HG02938 (cell line): ENCODE measurements around the gene VLDLR.

Source experiments
- ATAC-seq: cut with Tn5 transposase; IDR thresholded peaks from one replicate; pipeline ENCODE4 v1.9.1; 2021; ENCODE audit warnings: mild to moderate bottlenecking, moderate library complexity; ENCODE audit not compliant: unreplicated experiment

The VLDLR gene

GRCh38 chr9:2621722-2622460, at the start of gene VLDLR:
Gene VLDLR, plus strand, starts transcription at chr9:2621787. Its CDS starts 403 bp downstream, at chr9:2622190.
- peak; percentile 24 for ATAC-seq

GRCh38 chr9:2574203-2574602, 47.4 kb upstream of the VLDLR start:
- no peak for ATAC-seq

GRCh38 chr9:2576631-2577030, 45.0 kb upstream of the VLDLR start:
- ATAC-seq = no peak

GRCh38 chr9:2583308-2584013, 38.1 kb upstream of the VLDLR start:
- no peak for ATAC-seq

DNA sequence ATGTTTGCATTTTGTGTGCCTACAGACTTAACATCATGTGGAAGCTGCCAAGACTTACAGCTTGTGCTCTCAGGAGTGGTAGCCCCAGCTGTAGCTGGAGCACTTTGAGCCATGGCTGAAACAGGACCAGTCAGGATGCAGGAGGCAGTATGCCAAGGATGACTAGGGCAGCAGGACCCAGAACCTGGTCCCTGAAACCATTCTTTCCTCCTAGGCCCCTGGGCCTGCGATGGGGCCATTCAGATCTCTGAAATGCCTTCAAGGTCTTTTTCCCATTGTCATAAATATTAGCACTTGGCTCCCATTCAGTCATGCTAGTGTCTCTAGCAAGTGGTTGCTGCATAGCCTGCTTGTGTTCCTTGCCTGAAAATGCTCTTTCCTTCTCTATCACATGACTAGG, 29.6 kb upstream of the VLDLR start:
- no peak for ATAC-seq

DNA sequence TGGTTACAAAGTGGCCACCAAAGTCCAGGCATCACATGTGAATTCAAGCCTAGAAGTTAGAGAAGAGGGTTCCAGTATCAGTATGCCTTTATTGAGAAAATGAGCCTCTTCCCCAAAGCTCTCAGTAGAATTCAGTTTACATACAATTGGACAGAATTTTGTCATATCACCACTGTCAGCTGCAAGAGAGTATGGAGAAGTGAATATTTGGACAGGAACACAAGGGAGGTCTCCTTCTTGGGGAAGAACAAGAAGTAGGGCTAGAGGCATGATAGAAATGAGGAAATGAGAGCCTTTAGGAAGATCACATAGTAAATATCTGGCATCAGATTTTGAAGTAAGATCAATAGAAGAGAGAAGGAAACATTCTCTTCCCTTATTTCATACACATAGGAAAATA, 27.8 kb upstream of the VLDLR start:
- ATAC-seq = no peak

GRCh38 chr9:2595973-2596372, 25.6 kb upstream of the VLDLR start:
- no peak for ATAC-seq

- no peak for ATAC-seq
Measured at GRCh38 chr9:2597483-2597882, 24.1 kb upstream of the VLDLR start.

DNA sequence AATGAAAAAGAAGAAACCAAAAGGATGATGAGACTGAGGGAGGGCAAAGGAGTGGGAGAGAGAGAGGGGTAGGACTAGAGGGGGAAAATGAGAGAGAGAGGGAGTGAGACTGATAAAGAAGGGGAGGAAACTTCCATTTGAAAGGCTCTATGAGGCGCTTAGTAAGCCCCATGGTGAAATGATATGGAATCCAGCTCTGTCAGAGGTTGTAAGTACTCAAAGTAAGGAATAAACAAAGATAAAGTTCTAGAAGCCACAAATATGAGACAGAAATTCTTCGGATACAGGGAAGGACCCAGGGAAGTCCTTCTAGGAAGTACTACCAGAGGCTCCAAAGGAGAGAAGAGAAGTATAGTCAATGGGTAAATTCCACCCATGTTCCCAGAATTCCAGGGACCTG, 21.7 kb upstream of the VLDLR start:
- ATAC-seq = no peak

DNA sequence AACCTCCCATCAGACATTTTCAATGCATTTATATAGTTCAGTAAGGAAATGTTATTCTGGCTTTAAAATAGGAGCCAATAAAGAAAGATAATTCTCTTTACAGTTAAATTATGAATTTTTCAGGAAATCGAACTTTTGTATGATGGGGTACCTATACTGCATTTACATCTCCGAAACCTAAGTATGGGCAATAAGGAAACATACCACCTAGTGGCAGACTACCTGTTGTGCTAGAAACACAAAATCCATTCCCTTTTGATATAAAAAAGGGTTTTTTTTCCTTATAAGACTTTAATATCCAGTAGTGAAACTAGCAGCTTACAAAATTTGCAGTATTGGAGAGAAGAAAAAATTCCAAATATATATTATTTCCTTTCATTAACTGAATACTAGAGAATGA, 21.3 kb upstream of the VLDLR start:
- no peak for ATAC-seq

DNA sequence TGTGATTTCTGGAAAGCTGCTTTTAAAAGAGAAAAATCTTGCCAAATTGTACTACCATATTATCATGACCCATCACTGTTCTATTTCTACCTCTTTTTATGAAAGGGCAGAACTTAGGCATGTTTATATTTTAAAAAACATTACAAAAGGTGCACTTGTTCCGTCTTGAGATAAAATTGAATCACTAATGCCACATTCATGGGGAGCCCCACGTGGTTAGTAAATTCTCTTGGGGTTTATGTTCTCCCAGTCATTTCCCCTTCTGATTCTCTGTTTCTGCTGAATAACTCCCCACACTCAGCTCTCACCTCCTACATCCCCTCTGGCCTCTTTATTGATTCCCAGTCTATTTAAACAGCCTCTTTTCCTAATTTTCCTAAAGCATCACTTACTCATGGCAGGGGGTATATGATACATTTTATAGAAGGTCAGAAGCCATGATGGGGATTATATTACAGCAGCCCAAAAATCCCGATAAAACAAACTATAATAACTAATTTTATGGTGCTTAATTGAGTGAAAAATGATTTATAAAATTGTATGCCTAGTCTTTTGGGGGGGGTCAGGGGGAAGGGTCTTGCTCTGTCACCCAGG, 19.7 kb upstream of the VLDLR start:
- no peak for ATAC-seq

GRCh38 chr9:2602704-2603116, 18.9 kb upstream of the VLDLR start:
- ATAC-seq = peak; percentile 69

GRCh38 chr9:2603621-2604020, 18.0 kb upstream of the VLDLR start:
- ATAC-seq = no peak

DNA sequence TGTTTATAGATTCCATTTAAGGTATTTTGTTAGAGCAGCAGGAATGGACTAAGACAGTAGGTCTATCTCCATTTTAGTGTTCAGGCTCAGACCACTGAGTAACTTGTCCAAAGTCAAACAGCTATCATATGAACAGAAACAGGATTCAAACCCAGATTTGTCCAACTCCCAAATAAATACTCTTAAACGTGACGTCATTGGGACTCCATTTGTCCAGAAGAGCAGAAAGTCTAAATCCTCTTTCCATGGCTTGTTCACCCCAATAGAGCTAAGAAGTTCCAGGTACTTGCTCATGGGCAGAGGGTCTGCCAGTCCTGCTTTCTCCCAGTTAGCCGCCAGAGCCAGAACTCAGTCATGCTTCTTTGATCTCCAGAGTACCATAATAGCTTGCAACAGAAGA, 16.3 kb upstream of the VLDLR start:
- no peak for ATAC-seq

DNA sequence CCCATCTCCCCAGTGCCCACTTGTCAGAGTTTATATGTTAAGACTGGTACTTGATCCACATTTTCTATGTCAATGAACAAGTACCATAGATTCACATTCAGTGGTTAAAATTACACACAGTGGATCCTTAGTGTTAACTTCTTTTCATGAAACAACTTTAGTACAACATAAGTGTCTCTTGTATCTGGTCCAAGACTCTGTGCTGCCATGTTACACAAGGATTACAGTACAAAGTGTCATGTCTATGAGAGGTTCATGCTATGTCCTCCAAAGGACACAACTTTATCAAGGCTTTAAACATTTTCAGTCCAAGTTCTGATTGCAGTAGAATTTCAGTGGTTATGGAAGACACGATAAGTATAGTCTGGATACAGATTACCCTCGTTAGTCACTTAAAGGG, 13.3 kb upstream of the VLDLR start:
- ATAC-seq = no peak

DNA sequence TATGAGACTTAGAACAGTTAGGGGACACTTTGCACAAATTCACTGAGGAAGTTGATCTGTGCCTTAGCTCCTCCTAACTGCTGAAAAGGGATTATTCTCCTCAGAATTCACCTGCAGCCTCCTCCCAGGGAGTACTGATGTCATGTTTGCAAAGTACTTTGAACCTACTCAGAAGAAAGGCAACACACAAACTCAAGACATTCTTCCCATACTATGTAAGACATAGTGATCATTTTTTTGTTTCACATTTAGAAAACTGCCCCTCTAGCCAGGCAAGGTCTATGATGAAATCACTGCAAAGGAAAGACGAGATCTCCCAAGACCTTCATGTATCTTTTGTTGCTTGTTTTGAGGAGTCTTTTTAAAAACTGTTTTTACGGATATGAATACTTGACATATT, 10.6 kb upstream of the VLDLR start:
- no peak for ATAC-seq

- ATAC-seq = no peak
Measured at GRCh38 chr9:2611961-2612360, 9.6 kb upstream of the VLDLR start.

DNA sequence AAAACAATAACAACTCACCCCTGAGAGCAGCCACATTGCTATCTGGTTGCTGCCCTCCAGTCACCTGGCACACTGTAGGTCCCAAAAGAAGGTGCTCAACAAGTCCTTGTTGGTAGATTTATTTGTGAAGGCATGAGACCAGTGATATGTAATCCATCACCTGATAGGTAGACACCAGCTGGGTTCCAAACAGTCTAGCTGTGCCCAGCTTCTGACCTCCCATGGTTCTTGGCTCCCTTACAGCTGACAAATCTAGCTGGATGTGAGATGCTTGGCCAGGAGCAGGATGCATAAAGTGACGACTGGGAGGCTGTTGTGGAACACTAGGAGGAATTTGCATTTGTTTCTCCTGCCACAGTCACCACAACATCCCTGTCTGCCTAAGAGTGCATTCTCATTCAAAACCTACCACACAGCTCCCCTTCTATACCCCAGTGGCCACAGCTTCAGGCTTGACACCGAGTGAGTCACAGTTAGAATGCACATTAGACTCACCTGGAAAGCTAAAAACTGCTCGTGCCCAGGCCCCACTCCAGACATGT, 7.8 kb upstream of the VLDLR start:
- ATAC-seq = no peak

GRCh38 chr9:2615497-2615896, 6.1 kb upstream of the VLDLR start:
- ATAC-seq = no peak

DNA sequence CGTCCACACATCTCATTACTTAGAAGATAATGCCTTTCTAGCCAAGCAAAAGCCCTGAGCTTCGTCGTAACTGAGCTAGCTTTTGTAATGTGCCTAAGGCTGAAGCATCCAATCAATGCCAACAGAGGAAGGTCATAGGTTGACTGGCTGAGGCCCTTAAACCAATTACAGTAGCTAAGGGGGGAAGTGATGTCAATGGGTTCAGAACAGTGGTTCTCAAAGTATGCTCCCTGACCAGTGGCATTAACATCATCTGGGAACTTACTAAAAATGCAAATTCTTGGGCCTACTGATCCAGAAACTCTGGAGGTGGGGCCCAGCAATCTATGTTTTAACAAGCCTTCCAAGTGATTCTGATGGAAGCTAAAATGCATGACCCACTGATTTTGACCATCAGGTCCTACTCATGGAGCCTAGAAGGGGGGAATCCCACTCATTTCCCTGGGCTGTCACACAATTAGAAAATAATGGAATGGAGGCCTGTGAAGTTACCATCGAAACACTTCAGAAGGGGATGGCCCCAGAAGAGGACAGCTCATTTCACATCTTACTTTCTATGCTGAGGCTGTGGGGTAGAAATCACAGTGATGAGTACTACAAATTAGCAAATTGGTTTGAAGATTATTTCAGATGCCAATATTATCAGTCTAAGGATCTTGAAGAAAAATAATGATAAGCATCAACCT, 4.8 kb upstream of the VLDLR start:
- ATAC-seq = no peak

- no peak for ATAC-seq
Measured at GRCh38 chr9:2618289-2618688, 3.3 kb upstream of the VLDLR start.
